ENCODE data around the gene MTHFD1.

- TF ChIP-seq CTCF (IDR thresholded peaks at IDR 0.05; ENCODE audit: extremely low read depth in 1 of 2, insufficient read depth in 1 of 2, low read depth in 1 of 2, low read length in 2 of 2) = no peak
- TF ChIP-seq FOS (IDR thresholded peaks at IDR 0.05; ENCODE audit: borderline replicate concordance, insufficient read depth, low read length) = no peak
Measured at GRCh38 chr14:64474041-64474440, 85.9 kb downstream of the MTHFD1 start.

Measured in endothelial cell of umbilical vein (primary cell).